ENCODE data around the gene LRATD1.

Gene LRATD1

GRCh38 chr2:14633461-14634181, 1.1 kb downstream of the LRATD1 start:
- no peak for DNase-seq (ENCODE audit: low read depth)

GRCh38 chr2:14634182-14634488, 1.6 kb downstream of the LRATD1 start:
- no peak for DNase-seq (ENCODE audit: low read depth)

- no peak for DNase-seq (ENCODE audit: low read depth)
These were observed 2.2 kb downstream of the LRATD1 start for GRCh38 chr2:14634489-14635390.

GRCh38 chr2:14635391-14635871, 2.9 kb downstream of the LRATD1 start:
- DNase-seq (ENCODE audit: low read depth), result no peak

- DNase-seq (ENCODE audit: low read depth), result no peak
These were observed 6.0 kb downstream of the LRATD1 start for GRCh38 chr2:14638488-14638887.

GRCh38 chr2:14641116-14641515, 8.6 kb downstream of the LRATD1 start:
- DNase-seq (ENCODE audit: low read depth), result no peak

- no peak for DNase-seq (ENCODE audit: low read depth)
These were observed 10.0 kb downstream of the LRATD1 start for GRCh38 chr2:14642499-14642898.

GRCh38 chr2:14647714-14648113, 15.2 kb downstream of the LRATD1 start:
- DNase-seq (ENCODE audit: low read depth), result no peak

- no peak for DNase-seq (ENCODE audit: low read depth)
These were observed 17.5 kb downstream of the LRATD1 start for GRCh38 chr2:14650066-14650465.

GRCh38 chr2:14654835-14655282, 22.3 kb downstream of the LRATD1 start:
- DNase-seq (ENCODE audit: low read depth), result no peak

- no peak for DNase-seq (ENCODE audit: low read depth)
These were observed 23.6 kb downstream of the LRATD1 start for GRCh38 chr2:14656146-14656545.

- DNase-seq (ENCODE audit: low read depth), result no peak
These were observed 28.6 kb downstream of the LRATD1 start for GRCh38 chr2:14661163-14661562.

- no peak for DNase-seq (ENCODE audit: low read depth)
These were observed 40.9 kb downstream of the LRATD1 start for GRCh38 chr2:14673351-14673875.

- DNase-seq (ENCODE audit: low read depth), result no peak
These were observed 43.0 kb downstream of the LRATD1 start for GRCh38 chr2:14675489-14675888.

GRCh38 chr2:14676371-14676770, 43.9 kb downstream of the LRATD1 start:
- no peak for DNase-seq (ENCODE audit: low read depth)

- no peak for DNase-seq (ENCODE audit: low read depth)
These were observed 44.5 kb downstream of the LRATD1 start for GRCh38 chr2:14677039-14677438.

GRCh38 chr2:14678761-14679160, 46.2 kb downstream of the LRATD1 start:
- no peak for DNase-seq (ENCODE audit: low read depth)

GRCh38 chr2:14681608-14682007, 49.1 kb downstream of the LRATD1 start:
- DNase-seq (ENCODE audit: low read depth), result no peak
